Heart right ventricle (tissue), 12 donors: ENCODE data around the gene ENTREP1. TPM values are rescaled to one million over a fixed set of nuclear protein-coding genes. Genes with fewer than 3 reads are reported as not detected.

ENCODE experiments used
- polyA plus RNA-seq, 2 donors: library from polyadenylated mRNA; stranded (reverse); fragments of 200-250 nt; gene quantifications; one replicate each; pipeline ENCODE4 v1.2.3, GENCODE V29; 2013
- total RNA-seq, 10 donors: library from RNA; stranded (reverse); fragmentation: NEBNext Ultra II Directional in 3 of 10; extraction: Animal tissue kit (Norgen Biotek cat#: 25700) in 3 of 10; gene quantifications; one replicate each; pipeline versions ENCODE4 v1.2.1 to v1.2.4, GENCODE V29; 2021 to 2023
- donor health status: ischemic (EF 13 %, LVEDD 7.1; RV severe dilation, severe dysfunction).
- donor health status: healthy with polysubstance abuse.
- donor health status: DM: no; HTN: yes; CAD: no.
- donor health status: DM: no; HTN: no; CAD: no.
- donor health status: ischemic (EF 25% LVEDD 6.9; RV normal size, moderate dysfunction).
- donor health status: ischemic (EF 25% LVEDD 5.7; RV mildly dilated, moderate dysfunction).
- donor health status: healthy.
- donor health status: nonischemic (EF 11% LVEDD 7.7; RV severe dilation, severe dysfunction).
- donor health status: DM: yes; HTN: yes; CAD: no.
- donor health status: PGD.
- donor health status: ischemic (EF 29% LVEDD 5.4; RV normal size, mild dysfunction).
- donor health status: nonischemic (EF 23%, LVEDD 6.1; RV moderate dilation, normal function).

Gene ENTREP1
- total and polyA plus RNA-seq, 12 donors, result 12.3 to 40.5 (median 26.6) TPM

Other genes starting within 250 kb of the ENTREP1 start
- 100 to 1,000 TPM in 3 of 10 donors, 10 to 100 TPM in 7; 67.8 to 117 (median 87.4) TPM for gene TJP2, start 150.9 kb upstream of the ENTREP1 start, total RNA-seq
- 10 to 100 TPM; 24.2 to 36.1 TPM for gene TJP2, start 150.9 kb upstream of the ENTREP1 start, polyA plus RNA-seq